Effector memory CD4-positive, alpha-beta T cell (primary cell): Measurements from ENCODE around the gene FBXL17.

Experiments
- DNase-seq, 3 donors: peaks; one replicate each; pipeline ENCODE4 v3.0.0-alpha.2; 2020
- H3K27ac ChIP-seq: 2 replicates; pipeline ENCODE4 v1.7.0; 2013; ENCODE audit warnings: mild to moderate bottlenecking, low read length, moderate library complexity; ENCODE audit not compliant: insufficient read depth, poor library complexity, severe bottlenecking
- H3K27me3 ChIP-seq: replicated peaks from 2 replicates; pipeline ENCODE4 v1.7.0; 2013; ENCODE audit warnings: mild to moderate bottlenecking, low read length; ENCODE audit not compliant: insufficient read depth, control insufficient read depth, poor library complexity, severe bottlenecking
- H3K36me3 ChIP-seq: 2 replicates; pipeline ENCODE4 v1.7.0; 2013; ENCODE audit warnings: mild to moderate bottlenecking, low read length, moderate library complexity; ENCODE audit not compliant: control insufficient read depth, insufficient read depth
- H3K4me1 ChIP-seq: 2 replicates; pipeline ENCODE4 v1.7.0; 2013; ENCODE audit warnings: low read length, mild to moderate bottlenecking; ENCODE audit not compliant: control insufficient read depth, insufficient read depth, poor library complexity, severe bottlenecking
- H3K4me3 ChIP-seq: 2 replicates; pipeline ENCODE4 v1.7.0; 2013; ENCODE audit warnings: low read length, low read depth, mild to moderate bottlenecking; ENCODE audit not compliant: insufficient read depth, poor library complexity, severe bottlenecking
- H3K9me3 ChIP-seq: 2 replicates; pipeline ENCODE4 v1.7.0; 2013; ENCODE audit warnings: mild to moderate bottlenecking, low read length, moderate library complexity; ENCODE audit not compliant: control insufficient read depth

Gene FBXL17

DNA sequence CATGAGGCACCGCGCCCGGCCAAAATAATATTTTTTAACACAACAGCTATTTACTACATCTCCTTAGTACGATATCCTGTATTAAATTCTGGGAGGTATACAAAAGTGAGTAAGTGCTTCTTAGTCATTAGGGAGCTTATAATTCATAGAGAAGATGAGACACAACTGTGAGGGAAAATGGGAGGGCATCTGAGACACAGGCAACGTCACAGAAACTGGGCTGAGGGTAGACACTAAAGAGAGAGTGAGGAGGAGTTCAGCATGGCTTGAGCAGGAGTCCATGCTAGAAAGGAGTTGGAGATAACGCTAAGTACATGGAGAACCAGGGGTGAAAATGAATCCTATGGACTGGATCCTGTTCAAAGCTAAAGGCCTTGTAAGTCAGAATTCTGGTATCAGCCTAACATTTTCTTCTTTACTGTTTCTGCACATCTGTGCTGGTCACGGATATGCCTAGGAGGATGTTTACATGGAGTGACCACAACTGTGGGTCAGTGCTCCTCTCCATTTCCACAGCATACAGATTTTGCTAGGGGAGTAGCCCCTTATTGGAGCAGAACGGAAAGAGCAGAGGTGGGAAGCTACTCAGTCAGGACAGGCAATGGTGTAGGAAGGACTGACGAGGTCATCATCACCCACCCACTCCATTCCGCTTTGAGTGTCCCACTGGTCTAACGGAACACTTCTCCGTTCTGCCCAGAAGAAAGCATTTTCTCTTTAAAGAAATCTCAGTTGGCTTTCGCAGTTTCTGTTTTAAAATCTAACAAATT is 400.8 kb downstream of the FBXL17 start:
- Histone ChIP-seq H3K27ac (no peak overlapping the region), H3K27me3 (no peaks in the 10 kb centered on the region), H3K4me3 (no peak overlapping the region), H3K36me3 (no peaks in the 10 kb centered on the region), H3K4me1 (no peaks in the 10 kb centered on the region), H3K9me3 (no peaks in the 10 kb centered on the region)
- no peak for DNase-seq

DNA sequence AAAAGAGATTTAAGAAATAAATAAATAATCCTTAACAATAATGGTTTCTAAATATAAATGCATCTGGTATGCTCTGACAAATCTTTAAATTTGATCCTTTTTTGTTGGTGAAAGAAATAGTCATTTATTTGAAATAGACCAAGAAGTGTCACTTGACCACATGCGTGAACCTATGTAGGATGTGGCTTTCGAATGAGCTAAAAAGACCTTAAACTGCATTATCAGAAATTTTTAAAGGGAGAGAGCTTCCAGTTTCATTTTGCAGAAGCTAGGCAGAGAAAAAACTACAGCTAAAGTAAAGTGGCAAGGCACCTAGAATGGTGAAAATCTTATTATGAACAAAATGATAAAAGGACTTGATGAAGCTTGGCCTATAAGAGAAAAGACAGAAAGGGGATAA is 402.0 kb downstream of the FBXL17 start:
- no peaks in the 10 kb centered on the region for H3K36me3 ChIP-seq
- H3K27ac ChIP-seq: no peak overlapping the region
- H3K4me3 ChIP-seq: no peak overlapping the region
- DNase-seq: no peak
- H3K27me3 ChIP-seq: no peaks in the 10 kb centered on the region
- no peaks in the 10 kb centered on the region for H3K9me3 ChIP-seq
- no peaks in the 10 kb centered on the region for H3K4me1 ChIP-seq

DNA sequence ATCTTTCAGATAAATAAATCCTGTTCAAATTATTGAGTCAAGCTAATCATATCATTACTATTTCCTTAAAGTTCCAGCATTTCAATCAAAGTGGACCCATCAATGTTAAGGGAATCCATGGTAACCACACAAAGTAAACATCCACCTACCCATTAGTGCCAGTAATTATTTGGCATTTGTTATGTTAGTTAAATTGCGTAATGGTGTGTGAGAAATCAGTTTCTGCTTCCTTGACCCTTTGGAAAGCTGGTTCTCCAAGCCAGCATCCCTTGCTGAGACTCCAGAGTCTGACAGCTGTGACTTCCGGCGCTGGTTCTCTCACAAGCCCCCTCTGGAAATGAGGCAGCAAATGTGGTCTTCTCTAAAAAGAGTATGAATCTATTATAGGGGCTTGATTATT is 402.6 kb downstream of the FBXL17 start:
- H3K27ac ChIP-seq: no peak overlapping the region
- no peaks in the 10 kb centered on the region for H3K36me3 ChIP-seq
- no peak for DNase-seq
- no peak overlapping the region for H3K4me3 ChIP-seq
- H3K4me1 ChIP-seq: no peaks in the 10 kb centered on the region
- no peaks in the 10 kb centered on the region for H3K9me3 ChIP-seq
- H3K27me3 ChIP-seq: no peaks in the 10 kb centered on the region

- no peak overlapping the region for H3K4me3 ChIP-seq
- H3K9me3 ChIP-seq: no peaks in the 10 kb centered on the region
- no peaks in the 10 kb centered on the region for H3K27me3 ChIP-seq
- DNase-seq: no peak
- no peak overlapping the region for H3K27ac ChIP-seq
- no peaks in the 10 kb centered on the region for H3K4me1 ChIP-seq
- H3K36me3 ChIP-seq: no peaks in the 10 kb centered on the region
Measured at GRCh38 chr5:107977550-107978071, 404.3 kb downstream of the FBXL17 start.

GRCh38 chr5:107975568-107975967 is 406.3 kb downstream of the FBXL17 start:
- Histone ChIP-seq H3K4me1 (no peaks in the 10 kb centered on the region), H3K4me3 (no peak overlapping the region), H3K27ac (no peak overlapping the region), H3K9me3 (no peaks in the 10 kb centered on the region), H3K27me3 (no peaks in the 10 kb centered on the region), H3K36me3 (no peaks in the 10 kb centered on the region)
- DNase-seq: no peak

GRCh38 chr5:107971846-107972245 is 410.1 kb downstream of the FBXL17 start:
- Histone ChIP-seq H3K9me3 (no peaks in the 10 kb centered on the region), H3K27me3 (no peaks in the 10 kb centered on the region), H3K4me3 (no peak overlapping the region), H3K4me1 (no peaks in the 10 kb centered on the region), H3K27ac (no peak overlapping the region), H3K36me3 (no peaks in the 10 kb centered on the region)
- no peak for DNase-seq

DNA sequence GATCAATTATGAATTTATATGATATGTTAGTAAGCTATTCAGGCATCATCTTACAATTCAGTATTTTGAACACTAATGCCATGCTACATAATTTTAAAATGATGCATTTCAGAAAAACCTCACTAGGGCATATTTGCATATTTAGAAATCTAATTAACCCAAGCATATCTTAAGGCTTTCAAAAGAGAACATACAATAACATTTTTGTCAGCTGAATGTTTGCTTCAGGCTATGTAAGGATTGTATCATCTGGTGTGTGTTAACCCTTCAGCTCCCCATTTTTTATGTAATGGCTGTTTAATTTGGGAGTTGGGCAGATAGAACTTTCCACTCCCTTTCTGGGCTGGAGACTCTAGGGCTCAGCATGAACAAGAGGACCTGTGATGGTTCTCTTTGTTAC is 412.1 kb downstream of the FBXL17 start:
- H3K36me3 ChIP-seq: no peaks in the 10 kb centered on the region
- H3K4me3 ChIP-seq: no peak overlapping the region
- no peaks in the 10 kb centered on the region for H3K9me3 ChIP-seq
- no peaks in the 10 kb centered on the region for H3K4me1 ChIP-seq
- no peaks in the 10 kb centered on the region for H3K27me3 ChIP-seq
- DNase-seq: no peak
- H3K27ac ChIP-seq: no peak overlapping the region

DNA sequence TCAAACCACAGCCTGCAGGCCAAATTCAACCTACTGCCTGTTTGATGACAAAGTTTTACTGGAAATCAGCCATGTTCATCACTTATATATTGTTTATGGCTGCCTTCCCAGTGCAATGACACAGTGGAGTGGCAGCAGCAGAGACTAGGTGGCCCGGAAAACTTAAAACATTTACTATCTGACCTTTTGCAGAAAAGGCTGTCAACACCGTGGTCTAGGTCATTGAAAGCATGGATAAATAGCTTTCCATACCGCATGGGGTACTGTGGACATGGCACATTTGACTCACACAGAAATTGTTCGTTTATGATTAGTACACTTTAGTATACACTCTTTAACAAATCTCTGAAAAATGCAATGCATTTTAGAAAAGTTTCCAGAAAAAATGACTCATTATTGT is 412.9 kb downstream of the FBXL17 start:
- Histone ChIP-seq H3K27me3 (no peaks in the 10 kb centered on the region), H3K4me3 (no peak overlapping the region), H3K27ac (no peak overlapping the region), H3K9me3 (no peaks in the 10 kb centered on the region), H3K36me3 (no peaks in the 10 kb centered on the region), H3K4me1 (no peaks in the 10 kb centered on the region)
- DNase-seq: no peak

- no peak overlapping the region for H3K27ac ChIP-seq
- no peak overlapping the region for H3K4me3 ChIP-seq
- no peaks in the 10 kb centered on the region for H3K27me3 ChIP-seq
- no peaks in the 10 kb centered on the region for H3K4me1 ChIP-seq
- no peaks in the 10 kb centered on the region for H3K36me3 ChIP-seq
- no peaks in the 10 kb centered on the region for H3K9me3 ChIP-seq
- DNase-seq: no peak
Measured at GRCh38 chr5:107968406-107968843, 413.5 kb downstream of the FBXL17 start.

- Histone ChIP-seq H3K27me3 (no peaks in the 10 kb centered on the region), H3K4me1 (no peaks in the 10 kb centered on the region), H3K4me3 (no peak overlapping the region), H3K27ac (no peak overlapping the region), H3K9me3 (no peaks in the 10 kb centered on the region), H3K36me3 (no peaks in the 10 kb centered on the region)
- no peak for DNase-seq
Measured at GRCh38 chr5:107966201-107966600, 415.7 kb downstream of the FBXL17 start.
